Esophagus (tissue), 2 donors: Measurements from ENCODE around the gene OR5A2. TPM values are rescaled to one million over a fixed set of nuclear protein-coding genes. Genes with fewer than 3 reads are reported as not detected.
"Not testable (repeated sequence)": the region's sequence is repeated elsewhere in the genome, so short reads cannot be mapped to it uniquely, and the experiment has no call there.

Source experiments
- H3K27ac ChIP-seq, 2 donors: one replicate each; pipeline ENCODE4 v1.5.1; 2013; ENCODE audit warnings: low read depth in 2 of 2, mild to moderate bottlenecking in 2 of 2, inconsistent platforms in 1 of 2, low read length in 1 of 2, moderate library complexity in 1 of 2
- H3K27me3 ChIP-seq, 2 donors: one replicate each; pipeline ENCODE4 v1.6.1; 2013; ENCODE audit warnings: low read length in 2 of 2, control low read depth in 1 of 2, mild to moderate bottlenecking in 1 of 2; ENCODE audit not compliant: insufficient read depth in 2 of 2, control insufficient read depth in 1 of 2
- H3K36me3 ChIP-seq, 2 donors: one replicate each; pipeline ENCODE4 v1.6.1; 2013; ENCODE audit warnings: low read length in 1 of 2; ENCODE audit not compliant: control insufficient read depth in 2 of 2, insufficient read depth in 2 of 2
- H3K4me1 ChIP-seq, 2 donors: one replicate each; pipeline ENCODE4 v1.6.1; 2013; ENCODE audit warnings: low read length in 1 of 2; ENCODE audit not compliant: control insufficient read depth in 2 of 2, insufficient read depth in 2 of 2
- H3K4me3 ChIP-seq, 2 donors: one replicate each; pipeline ENCODE4 v1.5.1; 2013; ENCODE audit warnings: low read length in 2 of 2, mild to moderate bottlenecking in 2 of 2, low read depth in 1 of 2, moderate library complexity in 1 of 2
- H3K9me3 ChIP-seq, 2 donors: one replicate each; pipeline ENCODE4 v1.6.1; 2013; ENCODE audit warnings: mild to moderate bottlenecking in 2 of 2, low read depth in 1 of 2, low read length in 1 of 2, moderate library complexity in 1 of 2; ENCODE audit not compliant: control insufficient read depth in 2 of 2, insufficient read depth in 1 of 2
- WGBS, 2 donors: extraction: QIAGEN DNeasy Blood & Tissue Kit; methylation state at CpG; one replicate each; pipeline ENCODE4 v1.1.7; 2013; 5-methylcytosine and 5-hydroxymethylcytosine counted together
- polyA plus RNA-seq, 2 donors: library from polyadenylated mRNA; stranded (reverse); fragments of 200-250 nt; gene quantifications; one replicate each; pipeline ENCODE4 v1.2.3, GENCODE V29; 2013
- donor health status: healthy with polysubstance abuse.
- donor health status: Bipolar disorder and iron deficiency.

Gene OR5A2
- polyA plus RNA-seq, 2 donors: not detected

DNA sequence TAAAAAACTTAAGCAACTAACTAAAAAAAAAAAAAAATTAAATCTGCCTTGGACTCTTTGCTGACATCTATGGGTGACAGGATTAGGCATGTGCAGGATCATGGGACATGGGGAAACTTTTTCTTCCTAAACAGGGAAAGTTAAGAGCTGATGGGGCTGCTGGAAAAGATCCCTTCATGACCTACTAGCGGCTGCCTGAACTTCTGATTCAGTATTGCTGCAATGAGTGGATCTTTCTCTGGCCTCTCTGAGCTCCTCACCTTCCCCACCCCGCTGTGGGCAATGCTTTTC, 25.0 kb downstream of the OR5A2 start:
- Histone ChIP-seq H3K27me3 (no peaks in the 10 kb centered on the region), H3K4me3 (no peak overlapping the region), H3K36me3 (no peaks in the 10 kb centered on the region), H3K27ac (no peak overlapping the region), H3K4me1 (no peaks in the 10 kb centered on the region), H3K9me3 (no peaks in the 10 kb centered on the region)
- 41 to 46% methylated on average over 2 of the region's 2 CpGs for WGBS, 2 donors

DNA sequence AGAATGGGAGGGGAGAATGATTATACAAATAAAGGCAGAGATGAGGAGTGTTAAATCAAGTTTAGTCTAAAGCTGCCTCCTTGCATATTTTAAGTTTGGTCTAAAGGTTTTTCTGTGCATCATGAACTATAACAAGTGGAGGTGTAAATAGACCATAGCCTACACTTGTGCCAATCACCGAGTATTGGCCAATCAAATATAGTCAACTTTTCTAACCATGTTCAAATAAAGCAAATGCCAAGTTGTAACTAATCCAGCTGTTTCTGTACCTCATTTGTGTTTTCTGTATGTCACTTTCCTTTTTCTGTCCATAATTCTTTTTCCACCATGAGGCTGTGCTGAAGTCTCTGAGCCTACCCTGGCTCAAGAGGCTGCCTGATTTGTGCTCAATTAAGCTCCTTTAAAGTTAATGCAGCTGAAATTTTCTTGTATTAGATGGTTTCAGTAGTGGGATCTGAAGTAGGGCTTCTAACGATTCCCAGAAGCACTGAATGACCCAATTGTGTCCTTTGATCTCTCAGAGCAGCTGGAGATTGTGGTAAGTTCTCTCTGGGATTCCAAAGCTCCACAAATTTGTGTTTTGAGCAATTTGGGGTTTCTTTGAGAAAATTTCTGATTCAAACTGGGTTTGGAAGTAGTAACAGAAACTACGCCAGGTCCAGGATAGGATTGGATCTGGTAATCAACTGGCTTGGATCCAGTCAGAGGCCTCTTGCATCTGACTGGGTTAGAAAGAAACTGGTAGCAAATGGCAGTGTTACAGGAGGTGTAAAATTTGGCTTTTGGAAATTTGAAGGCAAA, 25.6 kb downstream of the OR5A2 start:
- H3K36me3 ChIP-seq: no peaks in the 10 kb centered on the region
- no peaks in the 10 kb centered on the region for H3K9me3 ChIP-seq
- WGBS, 2 donors: 79% methylated on average over 3 of the region's 3 CpGs
- no peak overlapping the region for H3K4me3 ChIP-seq
- H3K27me3 ChIP-seq: no peaks in the 10 kb centered on the region
- no peaks in the 10 kb centered on the region for H3K4me1 ChIP-seq
- no peak overlapping the region for H3K27ac ChIP-seq

DNA sequence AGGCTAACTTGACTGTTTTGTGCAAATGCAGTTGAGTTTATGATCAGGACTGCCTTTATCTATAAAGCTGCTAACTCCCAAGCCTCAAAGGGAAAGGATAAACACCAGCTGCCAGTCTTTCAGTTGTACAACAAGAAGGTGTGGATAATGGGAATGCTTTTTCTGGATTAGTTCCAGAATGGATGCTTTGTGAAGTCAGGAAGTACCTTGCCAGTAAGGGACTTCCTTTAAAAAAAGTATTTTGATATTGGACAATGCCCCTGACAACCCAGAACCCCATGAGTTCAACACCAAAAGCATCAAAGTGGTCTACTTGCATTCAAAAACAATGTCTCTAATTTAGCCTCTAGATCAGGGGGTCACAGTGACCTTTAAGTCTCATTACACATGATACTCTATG, 32.0 kb downstream of the OR5A2 start:
- Histone ChIP-seq H3K4me1 (no peaks in the 10 kb centered on the region), H3K9me3 (no peaks in the 10 kb centered on the region), H3K36me3 (no peaks in the 10 kb centered on the region), H3K27ac (no peak overlapping the region), H3K4me3 (no peak overlapping the region), H3K27me3 (no peaks in the 10 kb centered on the region)

DNA sequence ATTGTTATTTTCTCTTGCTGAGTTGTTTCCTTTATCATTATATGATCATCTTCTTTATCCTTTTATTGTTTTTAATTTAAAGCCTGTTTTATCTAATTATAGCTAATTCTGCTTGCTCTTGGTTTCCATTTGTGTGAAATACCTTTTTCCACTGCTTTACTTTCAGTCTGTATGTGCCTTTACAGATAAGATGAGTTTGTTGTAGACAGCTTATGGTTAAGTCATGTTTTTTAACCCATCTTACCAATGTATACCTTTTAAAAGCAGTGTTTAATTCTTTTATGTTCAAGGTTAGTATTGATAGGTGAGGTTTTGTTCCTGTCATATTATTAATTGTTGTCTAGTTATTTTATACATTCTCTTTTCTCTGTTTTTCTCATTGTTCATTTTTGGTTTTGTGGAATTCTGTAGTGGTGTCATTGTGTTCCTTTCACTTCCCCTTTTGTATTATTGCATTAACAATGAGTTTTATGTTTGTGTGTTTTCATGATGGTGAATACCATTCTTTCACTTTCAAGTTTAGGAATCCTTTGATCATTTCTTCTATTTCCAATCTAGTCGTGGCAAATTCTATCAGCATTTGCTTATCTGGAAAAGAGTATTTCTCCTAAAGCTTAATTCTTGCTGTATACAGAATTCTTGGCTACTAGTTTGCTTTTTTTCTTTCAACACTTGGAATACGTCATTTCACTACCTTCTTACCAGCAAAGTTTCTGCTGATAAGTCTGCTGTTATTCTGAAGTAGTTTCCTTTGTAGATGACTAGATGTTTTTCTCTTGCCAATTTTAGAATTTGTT, 45.8 kb downstream of the OR5A2 start:
- 57 to 58% methylated on average over 2 of the region's 2 CpGs for WGBS, 2 donors
- no peaks in the 10 kb centered on the region for H3K4me1 ChIP-seq
- H3K27me3 ChIP-seq: no peaks in the 10 kb centered on the region
- H3K27ac ChIP-seq: no peak overlapping the region
- H3K9me3 ChIP-seq: no peaks in the 10 kb centered on the region
- no peaks in the 10 kb centered on the region for H3K36me3 ChIP-seq
- H3K4me3 ChIP-seq: no peak overlapping the region

DNA sequence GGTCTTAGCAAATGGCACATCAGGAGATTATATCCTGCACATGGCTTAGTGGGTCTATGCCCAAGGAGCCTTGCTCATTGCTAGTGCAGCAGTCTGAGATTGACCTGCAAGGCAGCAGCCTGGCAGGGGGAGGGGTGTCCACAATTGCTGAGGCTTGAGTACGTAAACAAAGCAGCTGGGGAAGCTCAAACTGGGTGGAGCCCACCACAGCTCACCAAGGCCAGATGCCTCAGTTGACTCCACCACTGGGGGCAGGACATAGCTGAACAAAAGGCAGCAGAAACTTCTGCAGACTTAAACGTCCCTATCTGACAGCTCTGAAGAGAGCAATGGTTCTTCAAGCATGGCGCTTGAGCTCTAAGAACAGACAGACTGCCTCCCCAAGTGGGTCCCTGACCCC, 53.9 kb downstream of the OR5A2 start:
- not testable (repeated sequence) for H3K27ac ChIP-seq, H3K4me3 ChIP-seq, H3K4me1 ChIP-seq, H3K9me3 ChIP-seq, H3K27me3 ChIP-seq, H3K36me3 ChIP-seq
- WGBS, 2 donors: 24 to 33% methylated on average over 3 of the region's 3 CpGs

DNA sequence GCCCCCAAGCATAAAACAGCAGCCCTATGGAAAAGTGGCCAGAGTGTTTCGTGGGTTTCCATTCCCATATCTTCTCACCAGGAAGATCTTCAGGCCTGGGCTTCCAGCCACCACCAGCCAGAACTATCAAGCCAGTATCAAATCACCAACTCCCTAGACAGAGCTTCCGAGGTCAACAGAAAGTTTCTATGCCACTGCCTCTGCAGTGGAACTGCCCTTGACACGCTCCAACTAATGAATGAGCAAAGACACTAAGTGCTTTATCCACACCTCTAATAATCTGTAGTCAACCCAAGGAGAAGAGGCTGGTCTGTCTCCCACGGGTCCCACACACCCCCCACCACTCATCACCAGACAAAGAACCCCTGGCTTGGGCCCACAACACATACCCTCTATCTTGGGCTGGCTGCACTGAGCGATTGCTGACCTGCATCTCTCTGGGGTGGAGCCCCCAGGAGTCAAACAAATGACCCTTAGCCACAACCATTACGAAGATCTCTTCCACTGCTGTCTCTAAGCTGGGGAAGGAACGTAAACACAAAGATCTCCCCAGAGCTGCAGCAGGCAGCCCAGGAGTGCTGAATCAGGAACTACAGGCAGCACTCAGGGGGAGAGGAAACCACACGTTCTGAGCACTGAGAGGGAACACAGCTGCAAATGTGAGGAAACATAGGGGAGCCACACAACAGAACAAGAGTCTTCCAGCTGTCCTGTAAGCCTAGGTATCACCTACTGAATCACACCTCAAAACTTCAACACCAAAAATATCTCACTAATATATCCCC, 57.8 kb downstream of the OR5A2 start:
- no peak overlapping the region for H3K27ac ChIP-seq
- WGBS, 2 donors: 51 to 53% methylated on average over 8 of the region's 8 CpGs
- no peak overlapping the region for H3K4me3 ChIP-seq
- H3K36me3 ChIP-seq: no peaks in the 10 kb centered on the region
- peaks cover 3% of the 10 kb centered on the region in 2 donors for H3K9me3 ChIP-seq
- H3K27me3 ChIP-seq: no peaks in the 10 kb centered on the region
- no peaks in the 10 kb centered on the region for H3K4me1 ChIP-seq

Other genes starting within 250 kb of the OR5A2 start
- gene MPEG1, start 213.5 kb downstream of the OR5A2 start, polyA plus RNA-seq: 1 to 10 TPM in 1 of 2 donors, under 1 TPM in 1; 0.61 to 1.3 TPM
- not detected for gene OR5AN1, start 67.5 kb downstream of the OR5A2 start, polyA plus RNA-seq
- not detected for gene OR5A1, start 10.1 kb upstream of the OR5A2 start, polyA plus RNA-seq
- gene OR4D6, start 30.5 kb upstream of the OR5A2 start, polyA plus RNA-seq: not detected
- gene OR4D10, start 46.9 kb upstream of the OR5A2 start, polyA plus RNA-seq: not detected
- gene OR4D11, start 77.2 kb upstream of the OR5A2 start, polyA plus RNA-seq: not detected
- gene OR4D9, start 85.1 kb upstream of the OR5A2 start, polyA plus RNA-seq: not detected
- 10 to 100 TPM in 1 of 2 donors, 1 to 10 TPM in 1; 7.5 to 13.6 TPM for gene OSBP, start 189.4 kb upstream of the OR5A2 start, polyA plus RNA-seq
- 10 to 100 TPM in 1 of 2 donors, 1 to 10 TPM in 1; 7.3 to 12.6 TPM for gene PATL1, start 242.6 kb upstream of the OR5A2 start, polyA plus RNA-seq